ENCODE results near the gene WNT3. TPM values are rescaled to one million over a fixed set of nuclear protein-coding genes. Genes with fewer than 3 reads are reported as not detected.

WNT3 gene
- total and polyA plus RNA-seq, 2 donors (not counting 3 experiments of a cell fraction or from before 2014, with no cell fraction given), result 1.4 to 2.1 TPM

DNA sequence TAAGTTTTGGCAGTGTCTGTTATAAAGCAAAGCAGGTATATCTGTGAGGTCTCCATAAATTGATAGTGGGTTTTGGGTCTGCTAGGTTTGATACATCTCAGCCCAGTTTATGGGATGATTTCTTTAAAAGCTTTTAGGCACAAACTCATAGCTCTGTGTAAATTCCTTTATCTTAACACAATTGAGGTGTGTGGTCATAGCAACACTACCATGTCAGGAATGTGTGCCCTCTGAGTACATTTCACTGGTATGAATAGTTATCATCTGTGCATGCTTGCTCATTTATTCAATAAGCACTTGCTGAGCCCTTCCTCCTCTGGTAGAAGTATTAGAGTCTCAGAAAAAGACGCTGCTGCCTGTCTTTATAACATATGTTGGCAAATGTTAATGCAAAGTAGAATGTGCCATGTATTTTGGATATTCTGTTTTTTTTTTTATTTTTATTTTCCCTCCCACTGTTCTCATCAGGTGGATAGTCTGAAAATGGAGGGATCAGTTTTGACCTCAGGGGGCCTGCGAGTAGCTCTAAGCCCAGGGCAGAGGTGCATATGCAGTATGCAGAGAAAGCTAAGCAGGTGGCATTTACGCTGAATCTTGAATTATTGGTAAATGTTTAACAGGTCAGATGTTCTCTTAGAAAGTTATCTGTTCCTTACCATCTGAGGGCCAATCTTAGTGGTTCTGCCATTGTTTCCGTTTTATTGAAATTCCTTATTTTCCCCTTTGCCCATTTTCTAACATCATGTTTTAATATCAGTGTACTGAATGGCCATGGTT lies 90.7 kb downstream of the WNT3 start:
- dilution Hi-C loops (cut with MboI; ENCODE audit: extremely low pct_ligation_motif_present, low sequenced_read_pairs), result no loop called here
- no TSS peak for BruUV-seq (replicated peaks)
- POLR2A ChIA-PET, result interaction anchor here (0.6 kb wide), 1 partner anchor 143 kb away, joined by 5 read pairs; no protein-coding TSS in a partner anchor
- Histone ChIP-seq H3K4me2 (ENCODE audit: insufficient read depth, low read length) (no peak overlapping the region), H3K79me2 (ENCODE audit: control insufficient read depth, insufficient read depth, low read length) (no peaks in the 10 kb centered on the region), H4K20me1 (replicated peaks; ENCODE audit: control insufficient read depth, extremely low read depth, insufficient read depth, low read length) (no peaks in the 10 kb centered on the region), H3K9me3 (replicated peaks; ENCODE audit: control insufficient read depth, insufficient read depth, low read length) (no peaks in the 10 kb centered on the region), H3K4me3 (replicated peaks in 1 of 3; ENCODE audit: insufficient read depth in 1 of 3, low read depth in 1 of 3, low read length in 3 of 3) (no peak overlapping the region), H3K27me3 (ENCODE audit: control insufficient read depth in 2 of 2, insufficient read depth in 2 of 2, low read length in 2 of 2) (no peaks in the 10 kb centered on the region), H3K9ac (replicated peaks; ENCODE audit: extremely low read depth, insufficient read depth, low read length) (no peak overlapping the region), H3K27ac (ENCODE audit: insufficient read depth, low read depth, low read length) (no peak overlapping the region), H3K36me3 (ENCODE audit: control insufficient read depth in 2 of 2, extremely low read depth in 1 of 2, insufficient read depth in 2 of 2, low read length in 2 of 2) (no peaks in the 10 kb centered on the region), H3K4me1 (ENCODE audit: control insufficient read depth, extremely low read depth, insufficient read depth, low read length) (no peaks in the 10 kb centered on the region), H3K9me1 (replicated peaks; ENCODE audit: control insufficient read depth, extremely low read depth, insufficient read depth, low read length) (no peaks in the 10 kb centered on the region), H2AFZ (ENCODE audit: low read depth, low read length) (no peak overlapping the region)
- CTCF ChIA-PET, result no interaction called here
- intact Hi-C loops (cut with micrococcal nuclease), result loop anchor here (5.0 to 10.0 kb wide), 2 partner anchors 40 to 97 kb away; no protein-coding TSS in a partner anchor
- DNase-seq (ENCODE audit: low read depth, low spot score) (no peak), FAIRE-seq (no peak)
- TF ChIP-seq MAX (IDR thresholded peaks at IDR 0.05; ENCODE audit: insufficient read depth, insufficient read length), result no peak
- TF ChIP-seq CTCF (IDR thresholded peaks at IDR 0.05; ENCODE audit: extremely low read depth in 1 of 2, insufficient read depth in 1 of 2, low read depth in 1 of 2, low read length in 2 of 2), result no peak
- no peak for TF ChIP-seq FOS (IDR thresholded peaks at IDR 0.05; ENCODE audit: borderline replicate concordance, insufficient read depth, low read length)
- no peak for TF ChIP-seq EZH2 (IDR thresholded peaks at IDR 0.05; ENCODE audit: borderline replicate concordance, low read depth, low read length, severe bottlenecking)

Data from endothelial cell of umbilical vein (primary cell).